ENCODE measurements around the gene DCLK1. TPM values are rescaled to one million over a fixed set of nuclear protein-coding genes. Genes with fewer than 3 reads are reported as not detected.

Gene DCLK1
- total RNA-seq, 1 donor from 2014 or later: 4.5 TPM

DNA sequence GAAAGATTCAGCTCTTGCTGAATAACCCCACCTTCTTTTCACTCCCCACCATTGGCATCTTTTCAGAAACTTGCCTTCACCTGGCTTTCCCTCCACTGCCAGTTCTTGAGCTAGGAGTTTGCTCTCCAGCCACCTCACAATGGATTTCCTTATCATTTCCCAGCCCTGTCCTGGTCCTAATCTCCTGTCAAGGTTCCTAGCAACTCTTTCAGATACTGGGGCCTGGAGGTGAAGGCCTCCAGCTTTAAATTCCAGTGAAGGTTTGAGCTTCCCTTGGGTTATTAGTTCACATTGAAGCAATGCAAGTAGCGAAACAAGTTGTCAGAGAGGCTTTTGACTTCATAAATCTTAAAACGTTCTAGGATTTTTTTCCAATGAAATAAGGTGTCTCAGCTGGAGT is 333.9 kb downstream of the DCLK1 start:
- no peak overlapping the region for H3K27ac ChIP-seq
- no peaks in the 10 kb centered on the region for H3K9me3 ChIP-seq
- ATAC-seq (no peak), DNase-seq (no peak)
- no peaks in the 10 kb centered on the region for H3K4me1 ChIP-seq
- intact Hi-C loops (cut with DNase I): no loop called here
- TF ChIP-seq, protein P1, sequence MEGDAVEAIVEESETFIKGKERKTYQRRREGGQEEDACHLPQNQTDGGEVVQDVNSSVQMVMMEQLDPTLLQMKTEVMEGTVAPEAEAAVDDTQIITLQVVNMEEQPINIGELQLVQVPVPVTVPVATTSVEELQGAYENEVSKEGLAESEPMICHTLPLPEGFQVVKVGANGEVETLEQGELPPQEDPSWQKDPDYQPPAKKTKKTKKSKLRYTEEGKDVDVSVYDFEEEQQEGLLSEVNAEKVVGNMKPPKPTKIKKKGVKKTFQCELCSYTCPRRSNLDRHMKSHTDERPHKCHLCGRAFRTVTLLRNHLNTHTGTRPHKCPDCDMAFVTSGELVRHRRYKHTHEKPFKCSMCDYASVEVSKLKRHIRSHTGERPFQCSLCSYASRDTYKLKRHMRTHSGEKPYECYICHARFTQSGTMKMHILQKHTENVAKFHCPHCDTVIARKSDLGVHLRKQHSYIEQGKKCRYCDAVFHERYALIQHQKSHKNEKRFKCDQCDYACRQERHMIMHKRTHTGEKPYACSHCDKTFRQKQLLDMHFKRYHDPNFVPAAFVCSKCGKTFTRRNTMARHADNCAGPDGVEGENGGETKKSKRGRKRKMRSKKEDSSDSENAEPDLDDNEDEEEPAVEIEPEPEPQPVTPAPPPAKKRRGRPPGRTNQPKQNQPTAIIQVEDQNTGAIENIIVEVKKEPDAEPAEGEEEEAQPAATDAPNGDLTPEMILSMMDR (IDR thresholded peaks at IDR 0.05): no peak
- no peak overlapping the region for H3K4me3 ChIP-seq
- H3K27me3 ChIP-seq: no peaks in the 10 kb centered on the region
- H3K36me3 ChIP-seq: no peaks in the 10 kb centered on the region

DNA sequence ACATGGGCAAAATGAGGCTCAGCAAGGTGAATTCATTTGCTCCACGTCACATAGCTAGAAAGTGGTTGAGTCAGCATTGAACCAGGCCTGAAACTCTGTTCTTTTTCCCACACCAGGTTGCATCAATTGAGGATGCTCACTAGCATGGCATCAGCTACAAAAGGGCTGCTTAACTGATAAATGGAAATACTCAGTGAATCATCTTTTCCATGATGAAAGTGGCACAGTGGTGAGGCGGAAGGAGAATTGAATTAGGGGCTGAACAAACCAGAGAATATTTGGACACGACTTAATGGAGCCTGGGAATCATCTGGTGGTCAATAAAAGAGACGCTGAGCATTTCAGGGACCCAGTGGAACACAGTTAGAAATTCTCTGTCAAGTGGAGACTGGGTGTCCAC is 334.6 kb downstream of the DCLK1 start:
- intact Hi-C loops (cut with DNase I): no loop called here
- DNase-seq (no peak), ATAC-seq (no peak)
- Histone ChIP-seq H3K27ac (no peak overlapping the region), H3K4me1 (no peaks in the 10 kb centered on the region), H3K4me3 (no peak overlapping the region), H3K27me3 (no peaks in the 10 kb centered on the region), H3K36me3 (no peaks in the 10 kb centered on the region), H3K9me3 (no peaks in the 10 kb centered on the region)
- TF ChIP-seq, protein P1 (IDR thresholded peaks at IDR 0.05): no peak

DNA sequence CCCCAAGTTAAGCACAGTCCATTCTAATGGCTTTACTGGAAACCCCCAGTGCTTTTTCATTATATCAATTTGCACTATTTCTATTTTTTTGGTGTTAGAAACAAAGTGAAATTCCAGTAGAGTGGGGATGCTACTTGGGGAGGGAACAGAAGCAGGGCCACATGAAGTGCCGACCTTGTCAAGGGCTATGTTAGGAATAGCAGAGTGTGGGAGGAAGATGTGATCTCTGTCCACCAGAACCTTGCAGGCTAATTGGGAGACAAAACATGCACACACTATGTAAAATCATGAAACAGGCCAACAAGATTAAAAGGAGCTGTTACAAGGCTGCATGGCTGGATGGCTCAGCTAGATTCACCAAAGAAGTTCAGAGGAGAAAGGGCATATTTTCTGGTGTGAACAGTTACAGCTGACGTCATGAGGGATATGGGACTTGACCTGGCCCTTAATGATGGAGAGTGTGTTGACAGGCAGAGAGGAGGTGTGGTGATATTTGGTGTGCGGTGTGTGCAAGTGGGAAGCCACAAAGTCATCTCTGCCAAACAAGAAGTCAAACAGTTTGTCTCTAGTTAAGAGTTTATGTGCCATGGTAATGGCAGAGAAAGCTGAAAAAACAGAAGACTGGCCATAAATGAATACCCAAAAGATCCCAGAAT is 336.3 kb downstream of the DCLK1 start:
- no peaks in the 10 kb centered on the region for H3K9me3 ChIP-seq
- H3K27ac ChIP-seq: no peak overlapping the region
- intact Hi-C loops (cut with DNase I): no loop called here
- TF ChIP-seq, protein P1 (IDR thresholded peaks at IDR 0.05): no peak
- H3K4me3 ChIP-seq: no peak overlapping the region
- H3K36me3 ChIP-seq: no peaks in the 10 kb centered on the region
- no peaks in the 10 kb centered on the region for H3K27me3 ChIP-seq
- ATAC-seq (no peak), DNase-seq (no peak)
- H3K4me1 ChIP-seq: no peaks in the 10 kb centered on the region

DNA sequence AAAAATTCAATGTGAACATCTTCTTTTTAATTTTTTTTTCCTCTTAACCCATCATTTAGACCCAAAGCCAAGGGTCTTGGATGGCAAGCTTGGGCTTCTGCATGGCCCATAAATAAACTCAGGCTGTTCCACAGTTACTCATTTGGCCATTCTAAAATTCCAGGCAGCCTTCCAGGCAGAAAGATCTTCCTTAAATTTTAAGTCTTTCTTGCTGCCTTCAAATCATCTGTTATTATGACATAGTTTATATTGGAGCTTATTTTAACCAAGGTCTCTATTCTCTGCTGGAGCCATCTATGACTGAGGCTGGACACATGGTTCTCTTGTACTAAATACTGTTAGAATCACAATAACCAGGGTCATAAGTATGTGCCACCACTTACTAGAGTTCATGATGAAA is 337.4 kb downstream of the DCLK1 start:
- no peak overlapping the region for H3K4me3 ChIP-seq
- no peaks in the 10 kb centered on the region for H3K4me1 ChIP-seq
- H3K27ac ChIP-seq: no peak overlapping the region
- DNase-seq (no peak), ATAC-seq (no peak)
- intact Hi-C loops (cut with DNase I): no loop called here
- H3K27me3 ChIP-seq: no peaks in the 10 kb centered on the region
- TF ChIP-seq, protein P1 (IDR thresholded peaks at IDR 0.05): no peak
- H3K36me3 ChIP-seq: no peaks in the 10 kb centered on the region
- no peaks in the 10 kb centered on the region for H3K9me3 ChIP-seq

DNA sequence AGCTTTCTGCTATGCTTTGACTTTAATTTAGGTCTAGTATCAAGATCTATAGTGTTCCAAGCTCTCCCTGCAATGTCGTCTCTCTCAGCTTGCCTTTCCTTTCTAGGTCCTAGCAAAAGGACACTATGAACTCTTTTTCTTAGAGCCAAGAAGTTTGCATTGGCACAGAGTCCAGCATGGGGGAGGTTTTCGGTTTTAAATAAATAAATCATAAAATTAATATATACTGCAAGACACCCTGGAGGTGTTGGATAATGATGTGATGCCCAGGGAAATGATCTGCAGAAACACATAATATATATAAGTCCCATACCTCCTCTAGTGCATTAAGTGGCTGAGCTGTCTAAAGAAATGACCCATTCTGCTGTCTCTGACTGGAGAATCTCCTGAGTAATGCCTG is 338.3 kb downstream of the DCLK1 start:
- H3K27me3 ChIP-seq: no peaks in the 10 kb centered on the region
- H3K4me1 ChIP-seq: no peaks in the 10 kb centered on the region
- ATAC-seq (no peak), DNase-seq (no peak)
- no peaks in the 10 kb centered on the region for H3K9me3 ChIP-seq
- H3K27ac ChIP-seq: no peak overlapping the region
- TF ChIP-seq, protein P1 (IDR thresholded peaks at IDR 0.05): no peak
- intact Hi-C loops (cut with DNase I): no loop called here
- H3K36me3 ChIP-seq: no peaks in the 10 kb centered on the region
- no peak overlapping the region for H3K4me3 ChIP-seq

DNA sequence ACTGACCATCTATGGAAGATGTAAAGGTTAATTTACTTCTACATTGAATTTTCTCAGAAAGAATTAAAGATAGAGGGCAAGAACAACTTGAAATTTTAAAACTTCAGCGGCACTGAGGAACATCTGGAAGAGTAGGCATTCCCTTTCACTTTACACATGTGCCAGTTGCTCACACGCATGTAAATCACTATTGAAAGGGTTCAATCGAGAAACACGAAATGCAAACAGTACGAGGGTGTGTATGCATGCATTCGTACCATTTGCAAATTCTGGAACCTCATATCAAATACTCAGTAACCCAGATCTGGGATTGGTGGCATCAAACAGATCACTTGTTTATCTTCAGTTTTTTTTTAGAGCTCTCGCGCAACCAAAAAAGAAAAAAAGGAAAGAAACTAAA is 339.2 kb downstream of the DCLK1 start:
- H3K27ac ChIP-seq: no peak overlapping the region
- intact Hi-C loops (cut with DNase I): no loop called here
- no peak overlapping the region for H3K4me3 ChIP-seq
- H3K4me1 ChIP-seq: no peaks in the 10 kb centered on the region
- no peaks in the 10 kb centered on the region for H3K9me3 ChIP-seq
- H3K36me3 ChIP-seq: no peaks in the 10 kb centered on the region
- no peaks in the 10 kb centered on the region for H3K27me3 ChIP-seq
- ATAC-seq (no peak), DNase-seq (no peak)
- TF ChIP-seq, protein P1 (IDR thresholded peaks at IDR 0.05): no peak

Data from upper lobe of right lung (tissue), 1 donor.